ENCODE data around the gene EIF3I.

EIF3I gene

DNA sequence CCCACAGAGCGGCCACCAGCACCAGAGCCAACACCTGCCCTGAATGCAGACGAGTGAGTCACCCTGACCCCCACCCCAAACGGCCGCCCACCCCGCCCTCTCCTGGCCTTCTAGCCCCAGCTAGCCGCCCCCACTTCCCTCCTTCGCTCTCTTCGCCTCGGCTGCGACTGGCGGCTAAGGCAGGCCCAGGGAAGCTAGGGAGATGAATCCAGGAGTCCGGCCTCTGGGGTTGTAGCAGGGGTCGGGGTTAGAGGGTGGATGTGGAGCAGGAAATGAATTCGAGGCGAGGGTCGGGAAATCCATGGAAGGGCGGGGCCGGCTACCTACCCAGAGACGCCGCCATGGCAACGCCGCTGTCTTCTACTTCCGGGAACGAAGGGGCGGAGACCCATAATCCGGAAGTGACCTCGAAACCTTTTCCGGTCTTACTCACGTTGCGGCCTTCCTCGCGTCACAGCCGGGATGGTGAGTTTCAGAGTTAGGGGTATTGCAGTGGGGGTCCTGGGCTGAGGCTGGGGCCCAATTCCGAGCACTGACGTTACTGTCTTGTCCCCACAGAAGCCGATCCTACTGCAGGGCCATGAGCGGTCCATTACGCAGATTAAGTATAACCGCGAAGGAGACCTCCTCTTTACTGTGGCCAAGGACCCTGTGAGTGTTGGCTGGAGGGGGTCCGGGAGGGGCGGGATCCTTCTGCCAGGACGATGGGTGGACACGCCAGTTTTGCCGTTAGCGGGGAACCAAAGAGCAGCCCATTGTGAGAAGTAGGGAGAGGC, at the start of gene EIF3I, which contains the start of gene TMEM234:
EIF3I (plus strand) TSS at position 428 of the 776 bp plus-strand sequence; CDS start at position 463, 35 bp downstream.
TMEM234 (minus strand) TSS at position 374 of the 776 bp plus-strand sequence; CDS start at position 343, 31 bp downstream.
- DNase-seq: peak; percentile 87 to 99 (median 94)
- intact Hi-C loops (cut with DNase I): loop anchor here (5.0 kb wide), 1 partner anchor 70 kb away; the partner anchor contains the start of gene HDAC1

GRCh38 chr1:32172621-32173245, 49.5 kb upstream of the EIF3I start:
- DNase-seq: no peak
- intact Hi-C loops (cut with DNase I): loop anchor here (10.0 kb wide), 1 partner anchor 58 kb away; no protein-coding TSS in a partner anchor

DNA sequence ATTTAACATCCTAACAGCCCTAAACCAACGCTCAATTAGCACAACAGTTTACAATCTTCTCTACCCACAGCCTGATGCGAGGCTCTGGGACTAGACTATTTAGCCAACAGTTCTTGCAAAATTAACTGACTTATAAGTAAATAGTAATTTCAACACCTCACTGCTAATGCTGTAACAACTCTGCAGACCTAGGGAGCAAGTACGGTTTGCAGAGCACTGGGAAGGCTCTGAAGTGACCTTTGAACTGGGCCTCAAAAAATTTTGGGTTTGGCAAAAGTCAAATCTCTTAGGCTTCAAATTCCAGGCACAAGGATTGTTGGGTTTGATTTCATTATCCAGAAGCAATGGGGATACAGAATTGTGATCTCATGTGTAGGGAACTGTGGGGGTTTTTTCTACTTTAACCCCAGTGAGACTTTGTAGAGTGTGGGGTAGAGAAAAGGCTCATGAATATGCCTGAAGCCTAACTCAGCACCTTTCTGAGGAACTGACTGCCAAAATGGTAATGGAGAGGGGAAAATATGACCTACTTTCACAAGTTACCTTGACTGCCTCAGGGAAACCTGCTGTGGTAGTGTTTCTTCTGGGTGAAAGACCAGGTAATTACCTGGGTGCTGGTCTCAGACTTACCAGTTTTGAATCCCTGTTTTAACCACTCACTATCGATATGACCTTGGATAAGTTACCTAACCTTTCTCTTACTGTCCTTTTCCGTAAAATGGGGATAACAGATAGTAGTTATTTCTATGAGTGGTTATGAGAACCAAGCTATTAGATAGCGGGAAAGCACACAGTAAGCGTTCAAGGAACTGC, 43.6 kb upstream of the EIF3I start:
- intact Hi-C loops (cut with DNase I): loop anchor here (10.0 kb wide), 1 partner anchor 64 kb away; no protein-coding TSS in a partner anchor
- DNase-seq: no peak

DNA sequence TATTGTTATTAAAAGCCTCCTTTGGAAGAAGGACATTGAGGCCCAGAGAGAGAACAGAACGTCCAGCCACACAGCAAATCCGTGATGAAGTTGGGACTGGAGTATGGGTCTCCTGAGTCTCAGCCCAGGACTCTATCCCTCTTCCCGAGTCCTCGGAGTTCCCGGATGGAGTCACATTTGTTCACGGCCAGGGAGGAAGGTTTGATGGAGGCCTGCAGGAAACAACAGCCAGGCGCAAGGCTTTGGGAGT, 43.1 kb upstream of the EIF3I start:
- intact Hi-C loops (cut with DNase I): loop anchor here (10.0 kb wide), 1 partner anchor 64 kb away; no protein-coding TSS in a partner anchor

DNA sequence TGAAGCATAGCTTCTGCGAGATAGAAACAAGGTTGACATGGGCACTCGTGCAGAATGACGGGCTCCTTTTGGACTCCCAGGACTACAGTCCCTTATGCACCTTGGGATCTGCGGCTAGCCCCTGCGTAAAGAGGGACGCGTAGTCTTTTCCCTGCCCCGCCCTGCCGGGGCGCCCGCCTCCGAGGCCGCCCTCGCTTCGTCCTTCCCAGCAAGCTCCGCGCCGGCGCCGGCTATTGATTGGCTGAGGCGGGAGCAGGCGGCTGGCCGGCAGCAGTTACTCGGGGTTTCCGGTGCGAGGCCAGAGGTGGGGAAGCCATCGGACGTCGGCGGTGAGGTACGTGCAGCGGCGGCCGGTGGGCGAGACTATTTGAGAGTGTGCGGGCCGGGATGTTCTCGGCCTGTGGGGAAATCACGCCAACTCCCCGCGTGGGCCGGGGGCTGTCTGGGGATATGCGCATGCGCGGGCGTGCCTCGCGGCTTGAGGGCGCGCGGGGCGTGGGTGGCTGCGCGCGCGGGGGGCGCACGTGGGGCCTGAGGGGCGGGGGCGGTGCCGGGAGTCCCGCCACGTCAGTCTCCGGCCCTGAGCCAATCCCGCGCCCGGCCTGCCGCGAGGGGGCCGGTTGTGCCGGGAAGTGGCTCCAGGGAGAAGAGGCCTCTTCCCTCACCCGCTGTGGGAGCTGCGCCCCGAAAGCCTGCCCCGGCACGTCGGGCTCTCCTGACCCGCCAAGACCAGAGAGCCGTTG, 42.6 kb upstream of the EIF3I start, which contains the start of gene TXLNA:
TXLNA (plus strand) TSS at position 233 of the 743 bp plus-strand sequence. CDS start 671 bp downstream, outside the sequence.
- intact Hi-C loops (cut with DNase I): loop anchor here (10.0 kb wide), 1 partner anchor 65 kb away; no protein-coding TSS in a partner anchor

More for the DNA sequence above, 43.1 kb upstream of the EIF3I start:
- DNase-seq: no peak

DNA sequence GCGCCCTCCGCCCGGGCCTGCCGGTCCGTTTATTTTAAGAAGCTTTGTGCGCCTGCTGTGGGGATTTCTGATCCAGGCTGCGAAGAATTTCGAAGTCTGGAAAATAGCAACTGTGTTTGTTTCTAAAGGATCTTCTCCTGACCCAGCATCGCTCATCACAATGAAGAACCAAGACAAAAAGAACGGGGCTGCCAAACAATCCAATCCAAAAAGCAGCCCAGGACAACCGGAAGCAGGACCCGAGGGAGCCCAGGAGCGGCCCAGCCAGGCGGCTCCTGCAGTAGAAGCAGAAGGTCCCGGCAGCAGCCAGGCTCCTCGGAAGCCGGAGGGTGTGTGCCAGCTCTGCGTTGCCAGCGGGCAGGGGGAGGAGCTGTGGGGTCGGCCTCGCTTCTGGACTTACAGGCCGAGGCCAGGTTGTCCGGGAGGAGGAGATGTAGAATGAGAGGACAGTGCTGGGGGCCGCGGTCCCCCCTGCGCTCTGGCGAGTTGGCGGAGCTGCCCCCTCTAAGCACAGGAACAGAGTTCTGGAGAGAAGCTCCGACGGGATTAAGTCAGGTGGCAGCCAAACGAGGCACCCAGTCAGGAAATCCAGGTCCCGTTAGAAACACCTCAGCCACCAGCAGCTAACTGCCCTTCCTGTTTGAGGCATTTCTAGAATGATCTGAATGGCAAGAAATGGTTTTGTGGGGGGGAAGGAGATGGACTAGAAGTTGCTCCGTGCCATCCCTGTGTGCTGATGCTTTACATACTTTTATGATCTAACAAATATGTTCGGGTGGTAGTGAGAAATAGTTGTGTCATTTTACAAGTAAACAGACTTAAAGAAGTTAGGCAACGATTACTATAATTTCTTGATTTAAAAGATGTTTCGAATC, 41.8 kb upstream of the EIF3I start:
- DNase-seq: peak in 5 of 10 donors; percentile 26 to 90 (median 80)
- intact Hi-C loops (cut with DNase I): no loop called here

More for the DNA sequence above, 42.6 kb upstream of the EIF3I start, which contains the start of gene TXLNA:
- DNase-seq: peak; percentile 92 to 99 (median 94)

DNA sequence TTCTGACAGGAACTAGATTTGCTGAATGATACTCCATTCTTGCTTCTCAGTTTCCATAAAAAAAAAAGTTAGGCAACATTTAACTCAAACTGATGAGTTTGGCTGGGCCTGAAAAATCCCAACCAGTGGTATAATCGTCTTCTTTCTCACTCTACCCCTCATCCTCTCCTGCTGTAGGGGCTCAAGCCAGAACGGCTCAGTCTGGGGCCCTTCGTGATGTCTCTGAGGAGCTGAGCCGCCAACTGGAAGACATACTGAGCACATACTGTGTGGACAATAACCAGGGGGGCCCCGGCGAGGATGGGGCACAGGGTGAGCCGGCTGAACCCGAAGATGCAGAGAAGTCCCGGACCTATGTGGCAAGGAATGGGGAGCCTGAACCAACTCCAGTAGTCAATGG, 41.1 kb upstream of the EIF3I start:
- intact Hi-C loops (cut with DNase I): no loop called here
- peak in 1 of 10 donors; percentile 65 for DNase-seq

DNA sequence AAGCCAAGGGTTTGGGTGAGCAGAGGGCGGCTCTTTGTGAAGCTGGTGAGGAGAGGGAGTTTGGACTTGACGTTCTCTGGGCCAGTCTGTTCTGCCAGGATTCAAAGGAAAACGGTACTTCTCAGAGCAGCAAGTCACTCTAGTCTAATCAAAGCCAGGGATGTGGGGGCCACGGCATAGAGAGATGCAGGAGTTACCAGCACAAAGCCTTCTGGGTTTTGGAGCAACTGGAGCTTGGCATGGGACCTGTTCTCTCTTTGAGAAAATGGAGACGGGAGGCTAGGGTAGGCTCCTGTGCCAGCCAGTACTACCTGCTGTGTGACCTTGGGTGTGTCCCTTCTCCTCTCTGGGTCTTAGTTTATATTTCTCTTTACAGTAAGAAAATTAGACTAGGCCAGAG, 40.6 kb upstream of the EIF3I start:
- intact Hi-C loops (cut with DNase I): no loop called here
- DNase-seq: no peak

DNA sequence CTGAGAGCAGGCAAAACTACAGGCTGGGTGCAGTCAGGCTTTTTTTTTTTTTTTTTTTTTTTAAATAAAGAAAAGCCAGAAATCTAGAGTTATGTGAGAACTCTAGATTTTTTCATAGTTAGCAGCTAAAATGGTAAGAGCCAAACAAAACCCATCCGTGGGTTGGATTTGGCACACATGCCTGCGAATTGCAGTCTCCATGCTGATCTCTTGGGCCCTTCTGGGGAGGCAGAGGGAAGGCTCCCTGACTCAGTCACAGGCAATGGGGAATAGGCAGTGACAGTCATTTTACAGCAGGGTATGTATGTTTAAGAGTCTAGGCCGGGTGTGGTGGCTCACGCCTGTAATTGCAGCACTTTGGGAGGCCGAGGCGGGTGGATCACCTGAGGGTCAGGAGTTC, 40.1 kb upstream of the EIF3I start:
- intact Hi-C loops (cut with DNase I): no loop called here
- DNase-seq: peak in 1 of 10 donors; percentile 84

DNA sequence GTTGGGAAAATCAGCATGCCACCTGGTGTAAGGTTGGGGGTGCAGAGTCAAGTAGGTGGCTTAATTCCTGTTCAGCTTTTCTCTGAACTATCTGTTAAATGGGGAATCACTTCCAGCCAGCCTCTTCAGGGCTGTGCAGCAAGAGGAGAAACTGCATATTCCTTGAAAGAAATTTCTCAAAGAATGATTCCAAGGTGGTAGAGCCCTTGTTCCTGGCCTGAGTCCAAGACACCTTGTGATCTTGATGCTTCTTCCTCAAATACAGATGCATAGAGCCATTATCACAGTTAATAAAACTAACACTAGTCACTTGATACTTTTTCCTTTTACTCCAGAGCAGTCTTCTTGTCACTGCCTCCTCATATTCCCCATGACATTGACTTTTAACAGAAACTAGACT, 37.6 kb upstream of the EIF3I start:
- intact Hi-C loops (cut with DNase I): no loop called here
- peak in 1 of 10 donors; percentile 19 for DNase-seq

GRCh38 chr1:32186077-32186476, 36.1 kb upstream of the EIF3I start:
- intact Hi-C loops (cut with DNase I): no loop called here
- DNase-seq: no peak

GRCh38 chr1:32186491-32186890, 35.7 kb upstream of the EIF3I start:
- no peak for DNase-seq
- intact Hi-C loops (cut with DNase I): no loop called here

DNA sequence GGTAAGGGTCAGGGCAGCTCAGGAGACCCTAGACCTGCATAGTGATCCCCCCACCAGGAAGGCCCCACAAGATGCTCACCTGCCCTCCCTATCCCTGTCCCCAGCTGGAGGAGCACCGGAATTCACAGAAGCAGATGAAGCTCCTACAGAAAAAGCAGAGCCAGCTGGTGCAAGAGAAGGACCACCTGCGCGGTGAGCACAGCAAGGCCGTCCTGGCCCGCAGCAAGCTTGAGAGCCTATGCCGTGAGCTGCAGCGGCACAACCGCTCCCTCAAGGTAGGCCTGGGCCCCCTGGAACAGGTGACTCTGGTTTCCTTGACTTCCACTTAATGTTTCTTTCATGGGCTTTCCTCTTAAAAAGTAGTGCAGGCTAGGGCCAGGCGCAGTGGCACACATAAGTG, 34.4 kb upstream of the EIF3I start:
- peak in 1 of 10 donors; percentile 35 for DNase-seq
- intact Hi-C loops (cut with DNase I): no loop called here

DNA sequence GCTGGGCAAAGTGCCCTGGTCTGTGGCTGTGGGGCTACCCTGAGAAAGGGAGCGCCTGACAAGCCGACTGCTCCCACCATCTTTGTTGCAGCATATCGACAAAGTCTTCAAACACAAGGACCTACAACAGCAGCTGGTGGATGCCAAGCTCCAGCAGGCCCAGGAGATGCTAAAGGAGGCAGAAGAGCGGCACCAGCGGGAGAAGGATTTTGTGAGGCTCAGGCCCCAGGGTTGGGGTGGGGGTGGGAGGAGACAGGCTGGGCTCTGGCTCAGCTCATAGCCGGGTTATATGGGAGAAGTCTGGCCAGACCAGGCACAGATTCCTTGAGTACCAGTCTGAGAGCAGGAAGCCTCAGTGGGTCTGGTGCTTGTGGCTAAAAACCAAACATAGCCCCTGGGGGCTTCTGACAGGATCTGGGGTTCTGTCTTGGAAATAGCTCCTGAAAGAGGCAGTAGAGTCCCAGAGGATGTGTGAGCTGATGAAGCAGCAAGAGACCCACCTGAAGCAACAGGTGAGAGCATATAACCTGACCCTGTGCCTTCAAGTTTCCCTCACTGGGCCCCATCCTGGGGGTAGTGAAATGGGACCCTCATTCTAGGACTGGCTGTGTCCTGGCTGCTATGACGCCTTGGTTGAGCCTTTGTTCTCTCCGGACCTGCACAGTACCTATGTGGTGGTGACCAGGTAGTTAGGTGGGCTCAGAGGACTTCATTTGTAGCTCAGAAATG, 29.8 kb upstream of the EIF3I start:
- peak in 1 of 10 donors; percentile 52 for DNase-seq
- intact Hi-C loops (cut with DNase I): no loop called here

DNA sequence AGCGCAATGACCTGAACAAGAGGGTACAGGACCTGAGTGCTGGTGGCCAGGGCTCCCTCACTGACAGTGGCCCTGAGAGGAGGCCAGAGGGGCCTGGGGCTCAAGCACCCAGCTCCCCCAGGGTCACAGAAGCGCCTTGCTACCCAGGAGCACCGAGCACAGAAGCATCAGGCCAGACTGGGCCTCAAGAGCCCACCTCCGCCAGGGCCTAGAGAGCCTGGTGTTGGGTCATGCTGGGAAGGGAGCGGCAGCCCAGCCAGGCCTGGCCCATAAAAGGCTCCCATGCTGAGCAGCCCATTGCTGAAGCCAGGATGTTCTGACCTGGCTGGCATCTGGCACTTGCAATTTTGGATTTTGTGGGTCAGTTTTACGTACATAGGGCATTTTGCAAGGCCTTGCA, 27.2 kb upstream of the EIF3I start:
- peak in 1 of 10 donors; percentile 61 for DNase-seq
- intact Hi-C loops (cut with DNase I): no loop called here

DNA sequence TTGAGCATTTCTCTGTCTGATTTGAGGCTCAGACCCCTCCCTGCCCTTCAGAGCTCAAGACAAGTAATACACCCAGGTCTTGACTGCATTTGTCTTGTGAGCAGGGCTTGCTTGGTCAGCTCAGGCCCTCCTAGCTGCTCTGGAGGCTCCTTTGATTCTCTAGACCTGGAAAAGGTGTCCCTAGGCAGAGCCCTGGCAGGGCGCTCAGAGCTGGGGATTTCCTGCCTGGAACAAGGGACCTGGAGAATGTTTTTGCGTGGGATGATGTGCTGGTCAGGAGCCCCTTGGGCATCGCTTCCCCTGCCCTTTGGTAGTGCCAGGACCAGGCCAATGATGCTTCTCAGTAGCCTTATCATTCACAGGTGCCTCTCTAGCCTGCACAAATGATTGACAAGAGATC, 26.7 kb upstream of the EIF3I start:
- peak in 1 of 10 donors; percentile 62 for DNase-seq
- intact Hi-C loops (cut with DNase I): no loop called here

DNA sequence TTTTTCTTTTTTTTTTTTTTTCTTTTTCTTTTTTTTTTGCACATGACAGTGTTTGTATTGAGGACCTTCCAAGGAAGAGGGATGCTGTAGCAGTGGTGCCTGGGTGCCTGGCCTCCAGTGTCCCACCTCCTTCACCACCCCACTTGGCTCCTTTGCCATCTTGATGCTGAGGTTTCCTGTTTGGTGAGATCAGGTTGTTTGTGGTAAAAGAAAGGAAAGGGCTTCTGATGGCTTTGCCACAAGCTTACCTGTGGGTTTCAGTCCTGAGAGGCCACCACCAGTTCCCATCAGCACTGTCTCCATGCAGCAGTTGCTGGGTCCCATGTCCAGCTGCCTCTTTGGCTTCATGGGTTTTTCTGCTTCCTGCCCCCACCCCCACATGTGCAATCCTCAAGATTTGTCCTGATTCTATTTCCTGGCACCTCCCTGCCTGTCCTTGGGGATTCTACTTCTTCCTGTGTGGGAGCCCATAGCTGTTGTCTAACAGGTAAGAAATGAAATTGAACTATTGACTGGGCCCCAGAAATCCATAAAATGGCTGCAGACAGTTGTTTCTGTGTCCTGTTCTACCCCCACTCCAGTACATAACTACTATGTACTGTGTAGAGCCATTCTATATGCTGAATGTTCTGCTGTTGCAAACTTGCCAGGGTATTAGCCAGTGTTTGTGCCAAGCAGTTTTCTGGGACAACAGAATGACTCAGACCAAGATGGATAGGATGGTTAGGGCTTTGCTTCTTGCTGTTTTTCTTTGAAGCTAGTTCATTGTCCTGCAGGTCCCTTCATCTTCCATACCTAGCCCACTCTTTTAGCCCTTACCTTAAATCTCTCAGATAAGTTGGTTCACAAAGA, 26.0 kb upstream of the EIF3I start:
- intact Hi-C loops (cut with DNase I): no loop called here
- peak in 1 of 10 donors; percentile 51 for DNase-seq

Measured in posterior cingulate gyrus (tissue), 11 donors.